ENCODE data around the gene NRG3. TPM values are rescaled to one million over a fixed set of nuclear protein-coding genes. Genes with fewer than 3 reads are reported as not detected.

Gene NRG3
- total RNA-seq, 1 experiment from 2014 or later = not detected

DNA sequence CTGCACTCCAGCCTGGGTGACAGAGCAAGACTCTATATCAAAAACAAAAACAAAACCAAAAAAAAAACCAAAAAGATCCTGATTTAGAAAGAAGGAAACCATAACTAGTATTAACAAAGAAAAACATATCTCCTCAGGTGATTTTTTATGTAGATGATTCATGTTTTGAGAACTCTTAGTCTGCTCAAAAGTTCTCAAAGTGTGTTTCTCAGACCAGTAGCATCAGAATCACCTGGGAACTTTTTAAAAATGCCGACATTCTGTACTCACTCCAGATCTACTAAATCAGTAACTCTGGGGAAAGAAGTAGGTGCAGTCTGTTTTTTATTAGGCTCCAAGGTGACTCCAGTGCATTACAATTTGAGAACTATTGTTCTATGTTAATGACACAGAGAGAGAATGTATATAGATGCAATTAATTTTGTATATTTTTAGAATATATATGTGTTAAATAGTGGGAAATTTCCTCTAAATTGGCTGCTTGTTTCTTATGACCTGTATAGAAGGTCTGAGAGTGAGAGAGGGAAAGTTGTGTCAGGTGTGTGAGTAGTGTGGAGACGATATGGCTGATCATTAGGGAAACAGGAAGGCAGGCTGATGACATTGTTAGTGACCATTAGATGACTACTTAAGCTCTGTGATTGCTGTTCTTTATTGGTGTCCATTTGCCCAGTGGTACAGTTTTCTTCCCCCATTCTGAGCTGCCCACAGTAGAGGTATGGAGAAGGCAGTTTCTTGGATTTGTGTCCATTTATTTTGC, 1075.0 kb downstream of the NRG3 start:
- ATAC-seq = no peak

DNA sequence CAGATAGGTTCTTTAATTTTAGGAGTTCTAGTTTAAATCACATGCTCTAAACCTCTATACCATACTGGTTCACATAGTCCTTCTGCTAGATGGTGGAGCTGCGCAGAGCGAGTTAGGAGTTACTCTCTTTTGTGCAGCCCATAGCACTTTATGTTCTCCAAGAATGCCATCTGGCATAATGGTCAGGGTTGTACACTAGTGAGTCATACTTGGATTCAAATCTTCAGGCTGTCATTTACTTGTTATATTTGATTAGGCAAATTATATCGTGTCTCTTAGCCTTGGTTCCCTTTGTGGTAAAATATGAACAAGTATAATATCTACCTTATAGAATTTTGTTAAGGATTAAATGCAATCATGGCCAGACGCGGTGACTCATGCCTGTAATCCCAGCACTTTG, 1078.3 kb downstream of the NRG3 start:
- no peaks in the 10 kb centered on the region for H4K20me1 ChIP-seq (ENCODE audit: insufficient read depth)
- BruUV-seq (replicated peaks) = no TSS peak
- ChIA-PET RAD21 (ENCODE audit: low non-redundant PET in 1 of 2, low total read pairs in 2 of 2, uncharacterized antibody in 2 of 2, unreplicated experiment in 2 of 2) (no interaction called here), POLR2A (no interaction called here), CTCF (no interaction called here)
- H3K9me2 ChIP-seq (ENCODE audit: insufficient read depth) = no peaks in the 10 kb centered on the region
- no peaks in the 10 kb centered on the region for H3K4me1 ChIP-seq (ENCODE audit: control insufficient read depth in 1 of 2, insufficient read depth in 2 of 2, low read length in 2 of 2)
- H3K9me3 ChIP-seq (ENCODE audit: control insufficient read depth in 1 of 2, insufficient read depth in 1 of 2, low read depth in 1 of 2, low read length in 2 of 2) = peaks cover 3 to 9% of the 10 kb centered on the region in 2 experiments; a peak in 2 of 4 replicates
- H3K27me3 ChIP-seq (ENCODE audit: insufficient read depth, low read length) = no peaks in the 10 kb centered on the region
- no peak overlapping the region for H3K4me3 ChIP-seq (replicated peaks in 1 of 2; ENCODE audit: low read depth in 1 of 2, low read length in 2 of 2)
- ATAC-seq = no peak
- TF ChIP-seq ZNF274 (IDR thresholded peaks at IDR 0.05; ENCODE audit: low read depth, low read length) (no peak), POLR2AphosphoS5 (IDR thresholded peaks at IDR 0.05; ENCODE audit: low read depth, low read length) (no peak)
- TF ChIP-seq, protein P1, sequence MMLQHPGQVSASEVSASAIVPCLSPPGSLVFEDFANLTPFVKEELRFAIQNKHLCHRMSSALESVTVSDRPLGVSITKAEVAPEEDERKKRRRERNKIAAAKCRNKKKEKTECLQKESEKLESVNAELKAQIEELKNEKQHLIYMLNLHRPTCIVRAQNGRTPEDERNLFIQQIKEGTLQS (IDR thresholded peaks at IDR 0.05) = no peak
- TF ChIP-seq, protein P2, sequence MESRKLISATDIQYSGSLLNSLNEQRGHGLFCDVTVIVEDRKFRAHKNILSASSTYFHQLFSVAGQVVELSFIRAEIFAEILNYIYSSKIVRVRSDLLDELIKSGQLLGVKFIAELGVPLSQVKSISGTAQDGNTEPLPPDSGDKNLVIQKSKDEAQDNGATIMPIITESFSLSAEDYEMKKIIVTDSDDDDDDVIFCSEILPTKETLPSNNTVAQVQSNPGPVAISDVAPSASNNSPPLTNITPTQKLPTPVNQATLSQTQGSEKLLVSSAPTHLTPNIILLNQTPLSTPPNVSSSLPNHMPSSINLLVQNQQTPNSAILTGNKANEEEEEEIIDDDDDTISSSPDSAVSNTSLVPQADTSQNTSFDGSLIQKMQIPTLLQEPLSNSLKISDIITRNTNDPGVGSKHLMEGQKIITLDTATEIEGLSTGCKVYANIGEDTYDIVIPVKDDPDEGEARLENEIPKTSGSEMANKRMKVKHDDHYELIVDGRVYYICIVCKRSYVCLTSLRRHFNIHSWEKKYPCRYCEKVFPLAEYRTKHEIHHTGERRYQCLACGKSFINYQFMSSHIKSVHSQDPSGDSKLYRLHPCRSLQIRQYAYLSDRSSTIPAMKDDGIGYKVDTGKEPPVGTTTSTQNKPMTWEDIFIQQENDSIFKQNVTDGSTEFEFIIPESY (IDR thresholded peaks at IDR 0.05; ENCODE audit: extremely low read depth, insufficient replicate concordance, low read length) = no peak
- DNase-seq (ENCODE audit: low read depth, low spot score) = no peak
- H2AFZ ChIP-seq (ENCODE audit: low read depth, low read length, poor library complexity, severe bottlenecking) = no peak overlapping the region
- H3K9ac ChIP-seq (ENCODE audit: low read length) = no peak overlapping the region
- intact Hi-C loops (cut with micrococcal nuclease) = no loop called here
- no peaks in the 10 kb centered on the region for H3K36me3 ChIP-seq (ENCODE audit: control insufficient read depth in 1 of 2, insufficient read depth in 2 of 2, low read length in 2 of 2)
- no peaks in the 10 kb centered on the region for H3K79me2 ChIP-seq (ENCODE audit: insufficient read depth, low read length)
- H3K27ac ChIP-seq (ENCODE audit: low read depth, low read length) = no peak overlapping the region
- H3K4me2 ChIP-seq (ENCODE audit: low read length) = no peak overlapping the region

More for the DNA sequence above, 1075.0 kb downstream of the NRG3 start:
- BruUV-seq (replicated peaks) = no TSS peak
- POLR2A ChIA-PET = no interaction called here
- H3K36me3 ChIP-seq (ENCODE audit: control insufficient read depth in 1 of 2, insufficient read depth in 2 of 2, low read length in 2 of 2) = no peaks in the 10 kb centered on the region
- H3K9ac ChIP-seq (ENCODE audit: low read length) = no peak overlapping the region
- no peaks in the 10 kb centered on the region for H3K9me2 ChIP-seq (ENCODE audit: insufficient read depth)
- CTCF ChIA-PET = no interaction called here
- H2AFZ ChIP-seq (ENCODE audit: low read depth, low read length, poor library complexity, severe bottlenecking) = no peak overlapping the region
- no peaks in the 10 kb centered on the region for H3K4me1 ChIP-seq (ENCODE audit: control insufficient read depth in 1 of 2, insufficient read depth in 2 of 2, low read length in 2 of 2)
- H3K27ac ChIP-seq (ENCODE audit: low read depth, low read length) = no peak overlapping the region
- no peak for DNase-seq (ENCODE audit: low read depth, low spot score)
- TF ChIP-seq RAD21 (IDR thresholded peaks at IDR 0.05; ENCODE audit: low read depth) (no peak), EZH2 (IDR thresholded peaks at IDR 0.05) (no peak), SIN3A (IDR thresholded peaks at IDR 0.05; ENCODE audit: low read depth) (no peak)
- TF ChIP-seq, protein P3, sequence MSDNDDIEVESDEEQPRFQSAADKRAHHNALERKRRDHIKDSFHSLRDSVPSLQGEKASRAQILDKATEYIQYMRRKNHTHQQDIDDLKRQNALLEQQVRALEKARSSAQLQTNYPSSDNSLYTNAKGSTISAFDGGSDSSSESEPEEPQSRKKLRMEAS (IDR thresholded peaks at IDR 0.05) = no peak
- H3K79me2 ChIP-seq (ENCODE audit: insufficient read depth, low read length) = no peaks in the 10 kb centered on the region
- no peak overlapping the region for H3K4me3 ChIP-seq (replicated peaks in 1 of 2; ENCODE audit: low read depth in 1 of 2, low read length in 2 of 2)
- intact Hi-C loops (cut with micrococcal nuclease) = no loop called here
- H3K9me3 ChIP-seq (ENCODE audit: control insufficient read depth in 1 of 2, insufficient read depth in 1 of 2, low read depth in 1 of 2, low read length in 2 of 2) = peaks cover 3 to 6% of the 10 kb centered on the region in 2 experiments; a peak in 2 of 4 replicates
- no peaks in the 10 kb centered on the region for H4K20me1 ChIP-seq (ENCODE audit: insufficient read depth)
- H3K27me3 ChIP-seq (ENCODE audit: insufficient read depth, low read length) = no peaks in the 10 kb centered on the region
- H3K4me2 ChIP-seq (ENCODE audit: low read length) = no peak overlapping the region
- RAD21 ChIA-PET (ENCODE audit: low non-redundant PET in 1 of 2, low total read pairs in 2 of 2, uncharacterized antibody in 2 of 2, unreplicated experiment in 2 of 2) = no interaction called here
